SU-DHL-6 (cell line): ENCODE measurements around the gene RUFY3.
A peak's percentile ranks its signal among the peaks of the same experiment; 100 is the strongest.

Source experiments
- H2AFZ ChIP-seq: fragments of 200-600 bp; sonication (generic); 2 replicates; pipeline ENCODE4 v1.6.1; 2014; ENCODE audit warnings: low read depth, mild to moderate bottlenecking, moderate library complexity, mixed read lengths, antibody characterized with exemption, low read length; ENCODE audit not compliant: severe bottlenecking
- H3F3A ChIP-seq: fragments of 200-600 bp; shearing (Covaris generic); 2 replicates; pipeline ENCODE4 v1.6.0; 2016; ENCODE audit warnings: antibody characterized with exemption, mild to moderate bottlenecking; ENCODE audit not compliant: insufficient read depth
- H3K27ac ChIP-seq: fragments of 200-600 bp; sonication (generic); 2 replicates; pipeline ENCODE4 v1.5.1; 2016; ENCODE audit warnings: low read depth, mild to moderate bottlenecking, low read length, moderate library complexity, mixed read lengths
- H3K27me3 ChIP-seq: fragments of 200-600 bp; sonication (generic), shearing (Covaris generic); 2 replicates; pipeline ENCODE4 v1.6.0; 2014; ENCODE audit warnings: mild to moderate bottlenecking, low read length
- H3K36me3 ChIP-seq: fragments of 200-600 bp; sonication (generic); 2 replicates; pipeline ENCODE4 v1.6.1; 2014; ENCODE audit warnings: mild to moderate bottlenecking, low read length, mixed read lengths
- H3K4me2 ChIP-seq: fragments of 300-600, 200-600 bp; shearing (Covaris generic), sonication (generic); 2 replicates; pipeline ENCODE4 v1.6.0; 2014; ENCODE audit warnings: low read length, low read depth, mild to moderate bottlenecking; ENCODE audit not compliant: poor library complexity, severe bottlenecking
- H3K4me3 ChIP-seq: fragments of 200-600 bp; sonication (generic); 2 replicates; pipeline ENCODE4 v1.5.1; 2014; ENCODE audit warnings: antibody characterized with exemption, low read length, mild to moderate bottlenecking, mixed read lengths; ENCODE audit not compliant: insufficient read depth, poor library complexity, severe bottlenecking
- H3K79me2 ChIP-seq: fragments of 200-600 bp; sonication (generic); 2 replicates; pipeline ENCODE4 v1.6.1; 2014; ENCODE audit warnings: mild to moderate bottlenecking, low read length, moderate library complexity; ENCODE audit not compliant: insufficient read depth
- H3K9ac ChIP-seq: fragments of 200-600 bp; sonication (generic); 2 replicates; pipeline ENCODE4 v1.7.0; 2014; ENCODE audit warnings: mild to moderate bottlenecking, low read length
- H3K9me2 ChIP-seq: fragments of 200-600 bp; sonication (generic); replicated peaks from 2 replicates; pipeline ENCODE4 v1.6.1; 2014; ENCODE audit warnings: low read length; ENCODE audit not compliant: insufficient read depth
- H3K9me3 ChIP-seq: fragments of 200-600 bp; sonication (generic); 2 replicates; pipeline ENCODE4 v1.6.1; 2014; ENCODE audit warnings: low read length, mixed read lengths; ENCODE audit not compliant: insufficient read depth
- H4K20me1 ChIP-seq: fragments of 200-600 bp; sonication (generic); 2 replicates; pipeline ENCODE4 v1.6.1; 2014; ENCODE audit warnings: low read depth, mild to moderate bottlenecking, antibody characterized with exemption, low read length, moderate library complexity, mixed read lengths
- CTCF ChIP-seq: fragments of 200-600 bp; sonication (generic); IDR thresholded peaks from one replicate; pipeline ENCODE4 v1.5.1; 2017; ENCODE audit warnings: antibody characterized with exemption, mild to moderate bottlenecking, low read length, moderate library complexity; ENCODE audit not compliant: insufficient read depth, poor library complexity, severe bottlenecking
- EZH2phosphoT487 ChIP-seq: fragments of 200-600 bp; sonication (generic), shearing (Covaris generic); conservative IDR thresholded peaks from 2 replicates; pipeline ENCODE4 v1.6.1; 2018; ENCODE audit warnings: mild to moderate bottlenecking, antibody characterized with exemption, low read length, moderate library complexity, mixed read lengths

Gene RUFY3

DNA sequence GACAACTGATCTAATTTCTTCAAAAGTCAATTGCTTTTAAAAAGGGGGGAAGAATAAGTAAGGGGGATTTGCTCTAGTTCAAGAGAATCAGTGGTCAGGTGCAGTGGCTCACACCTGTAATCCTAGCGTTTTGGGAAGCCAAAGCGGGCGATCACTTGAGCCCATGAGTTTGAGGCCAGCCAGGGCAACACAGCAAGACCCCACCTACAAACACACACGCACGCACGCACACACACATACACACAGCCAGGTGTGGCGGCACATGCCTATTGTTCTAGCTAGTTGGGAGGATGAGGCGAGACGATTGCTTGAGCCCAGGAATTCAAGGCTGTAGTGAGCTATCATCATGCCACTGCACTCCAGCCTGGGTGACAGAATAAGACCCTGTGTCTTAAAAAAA is 108.3 kb downstream of the RUFY3 start:
- Histone ChIP-seq H3K27me3 (no peaks in the 10 kb centered on the region), H3K9me3 (no peaks in the 10 kb centered on the region), H2AFZ (no peak overlapping the region), H4K20me1 (no peaks in the 10 kb centered on the region), H3K4me3 (no peak overlapping the region), H3K36me3 (peaks cover 6% of the 10 kb centered on the region; the same call in 1 of the 2 replicates), H3K4me2 (no peak overlapping the region), H3F3A (no peaks in the 10 kb centered on the region), H3K27ac (no peak overlapping the region), H3K79me2 (peaks cover 10% of the 10 kb centered on the region; the same call in 1 of the 2 replicates), H3K9ac (no peak overlapping the region), H3K9me2 (no peaks in the 10 kb centered on the region)
- no peak for TF ChIP-seq CTCF
- no peak for TF ChIP-seq EZH2phosphoT487

GRCh38 chr4:70831293-70831692 is 109.5 kb downstream of the RUFY3 start:
- Histone ChIP-seq H3K4me3 (no peak overlapping the region), H3K9ac (no peak overlapping the region), H3K27me3 (no peaks in the 10 kb centered on the region), H3F3A (no peaks in the 10 kb centered on the region), H3K79me2 (peaks cover 17% of the 10 kb centered on the region), H3K9me3 (no peaks in the 10 kb centered on the region), H3K9me2 (no peaks in the 10 kb centered on the region), H3K4me2 (no peak overlapping the region), H2AFZ (no peak overlapping the region), H3K36me3 (peaks cover 6% of the 10 kb centered on the region; the same call in 1 of the 2 replicates), H4K20me1 (no peaks in the 10 kb centered on the region), H3K27ac (no peak overlapping the region)
- TF ChIP-seq EZH2phosphoT487, result no peak
- TF ChIP-seq CTCF, result no peak

DNA sequence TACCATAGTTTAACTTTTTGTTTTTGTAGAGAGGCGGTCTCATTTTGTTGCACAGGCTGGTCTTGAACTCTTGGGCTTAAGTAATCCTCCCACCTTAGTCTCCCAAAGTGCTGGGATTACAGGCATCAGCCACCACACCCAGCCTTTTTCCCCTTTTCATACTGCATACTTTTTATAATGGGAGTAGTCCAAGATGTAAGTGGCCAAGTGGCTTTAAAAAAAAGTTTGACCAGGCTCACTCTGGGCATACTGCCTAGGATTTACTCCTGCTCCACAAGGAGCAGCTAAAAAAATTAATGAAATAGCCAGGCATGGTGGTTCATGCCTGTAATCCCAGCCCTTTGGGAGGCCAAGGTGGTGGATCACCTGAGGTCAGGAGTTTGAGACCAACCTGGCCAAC is 111.9 kb downstream of the RUFY3 start:
- no peak for TF ChIP-seq CTCF
- no peak for TF ChIP-seq EZH2phosphoT487
- Histone ChIP-seq H3K4me2 (no peak overlapping the region), H3K27me3 (no peaks in the 10 kb centered on the region), H3K79me2 (peaks cover 41% of the 10 kb centered on the region), H3F3A (no peaks in the 10 kb centered on the region; the same call in 1 of the 2 replicates), H3K9me3 (no peaks in the 10 kb centered on the region), H3K27ac (no peak overlapping the region), H2AFZ (no peak overlapping the region), H3K4me3 (no peak overlapping the region), H3K36me3 (peaks cover 6% of the 10 kb centered on the region; the same call in 1 of the 2 replicates), H3K9ac (no peak overlapping the region), H3K9me2 (no peaks in the 10 kb centered on the region), H4K20me1 (no peaks in the 10 kb centered on the region)

DNA sequence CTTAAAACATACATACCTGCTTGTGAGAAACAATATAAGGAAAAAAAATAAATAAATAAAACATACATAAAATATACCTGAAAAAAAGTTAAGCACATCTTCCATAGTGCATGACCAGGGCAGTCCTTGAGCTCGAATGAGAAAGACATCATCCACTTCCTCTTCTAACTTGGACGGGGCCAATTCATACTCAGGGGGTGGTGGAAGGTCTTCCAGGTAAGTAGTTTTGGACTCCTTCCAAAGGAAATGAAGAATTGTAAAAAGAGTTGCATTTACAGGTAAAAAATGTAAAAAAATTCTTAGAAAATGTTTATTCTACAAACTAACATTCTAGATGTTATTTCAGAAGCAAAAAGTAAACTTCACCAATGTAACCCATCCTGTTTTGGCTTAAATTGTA is 114.3 kb downstream of the RUFY3 start:
- Histone ChIP-seq H3F3A (no peaks in the 10 kb centered on the region; the same call in 1 of the 2 replicates), H3K4me3 (no peak overlapping the region), H3K9me2 (no peaks in the 10 kb centered on the region), H4K20me1 (no peaks in the 10 kb centered on the region), H2AFZ (no peak overlapping the region), H3K9ac (no peak overlapping the region), H3K27me3 (no peaks in the 10 kb centered on the region), H3K4me2 (peak overlapping the region; percentile 82), H3K36me3 (peaks cover 6% of the 10 kb centered on the region; the same call in 1 of the 2 replicates), H3K79me2 (peaks cover 45% of the 10 kb centered on the region), H3K9me3 (no peaks in the 10 kb centered on the region), H3K27ac (no peak overlapping the region)
- TF ChIP-seq CTCF (no peak), EZH2phosphoT487 (no peak)
